Daoy (cell line): ENCODE data around the gene DEAF1. TPM values are rescaled to one million over a fixed set of nuclear protein-coding genes. Genes with fewer than 3 reads are reported as not detected.
A peak's percentile ranks its signal among the peaks of the same experiment; 100 is the strongest.
"Not testable (repeated sequence)": the region's sequence is repeated elsewhere in the genome, so short reads cannot be mapped to it uniquely, and the experiment has no call there.

Experiments used
- DNase-seq: peaks from one replicate; pipeline ENCODE4 v3.0.0-alpha.2; 2015; ENCODE audit warnings: low read depth
- total RNA-seq: library from RNA; depleted of rRNA; stranded (reverse); fragments of >200 nt; shearing (Covaris generic); gene quantifications from 2 replicates; pipeline ENCODE4 v1.2.3, GENCODE V29; 2014; rRNA removed

Gene DEAF1
- 21.7 and 25.5 TPM in 2 replicates for total RNA-seq

- DNase-seq = peak; percentile 98
Measured at GRCh38 chr11:694563-695287, at the start of gene DEAF1. Gene DEAF1 (minus strand): TSS chr11:695222. CDS start chr11:695047, 175 bp downstream.

GRCh38 chr11:742571-743201 is 47.7 kb upstream of the DEAF1 start:
- DNase-seq = no peak

- no peak for DNase-seq
Measured at GRCh38 chr11:742156-742546, 47.1 kb upstream of the DEAF1 start.

- not testable (repeated sequence) for DNase-seq
Measured at GRCh38 chr11:737899-738298, 42.9 kb upstream of the DEAF1 start.

GRCh38 chr11:737366-737765 is 42.3 kb upstream of the DEAF1 start:
- no peak for DNase-seq

GRCh38 chr11:734541-734940 is 39.5 kb upstream of the DEAF1 start:
- DNase-seq = not testable (repeated sequence)

GRCh38 chr11:733072-733471 is 38.0 kb upstream of the DEAF1 start:
- DNase-seq = no peak

GRCh38 chr11:729492-730074 is 34.6 kb upstream of the DEAF1 start:
- no peak for DNase-seq

GRCh38 chr11:728901-729491 is 34.0 kb upstream of the DEAF1 start:
- DNase-seq = no peak

GRCh38 chr11:727859-728748 is 33.1 kb upstream of the DEAF1 start:
- DNase-seq = peak; percentile 94

GRCh38 chr11:727281-727701 is 32.3 kb upstream of the DEAF1 start:
- peak; percentile 23 for DNase-seq

GRCh38 chr11:726278-727220 is 31.5 kb upstream of the DEAF1 start:
- no peak for DNase-seq

GRCh38 chr11:725624-726202 is 30.7 kb upstream of the DEAF1 start:
- DNase-seq = no peak

GRCh38 chr11:724778-725386 is 29.9 kb upstream of the DEAF1 start:
- no peak for DNase-seq

- no peak for DNase-seq
Measured at GRCh38 chr11:724049-724777, 29.2 kb upstream of the DEAF1 start.

- DNase-seq = peak; percentile 65
Measured at GRCh38 chr11:723120-723883, 28.3 kb upstream of the DEAF1 start.

GRCh38 chr11:722346-722811 is 27.4 kb upstream of the DEAF1 start:
- DNase-seq = no peak

- DNase-seq = no peak
Measured at GRCh38 chr11:721741-722345, 26.8 kb upstream of the DEAF1 start.
